A549 (cell line): ENCODE measurements around the gene PLBD2.

Experiments
- CHD4 ChIP-seq: fragments of 200-600 bp; sonication (generic); IDR thresholded peaks from 2 replicates; pipeline ENCODE4 v1.6.1; 2016; ENCODE audit warnings: antibody characterized with exemption, mild to moderate bottlenecking, borderline replicate concordance
- EHMT2 ChIP-seq: fragments of 200-600 bp; sonication (generic); IDR thresholded peaks from 2 replicates; pipeline ENCODE4 v1.6.1; 2016; ENCODE audit warnings: antibody characterized with exemption, low read depth, mild to moderate bottlenecking, moderate library complexity
- EP300 ChIP-seq, 2 experiments: fragments of >200 bp; sonication (Bioruptor Twin); formaldehyde crosslinking; IDR thresholded peaks; 2 replicates in 1 of 2; 3 replicates in 1 of 2; pipeline ENCODE4 v1.6.1; 2016 to 2017
- GATA3 ChIP-seq: IDR thresholded peaks from 2 replicates; pipeline ENCODE4 v1.6.1; 2012; ENCODE audit warnings: borderline replicate concordance
- HDAC2 ChIP-seq: fragments of 200-600 bp; sonication (generic); IDR thresholded peaks from 2 replicates; pipeline ENCODE4 v1.6.1; 2016
- MAFK ChIP-seq: fragments of 450-650 bp; IDR thresholded peaks from 2 replicates; pipeline ENCODE4 v1.6.1; 2014; ENCODE audit not compliant: partially characterized antibody
- POLR2A ChIP-seq: IDR thresholded peaks from 2 replicates; pipeline ENCODE4 v1.6.1; 2012; ENCODE audit warnings: mild to moderate bottlenecking, low read length
- RAD21 ChIP-seq, 2 experiments: fragments of >200 bp in 1 of 2; sonication (Bioruptor Twin) in 1 of 2; formaldehyde crosslinking in 1 of 2; IDR thresholded peaks in 1 of 2; conservative IDR thresholded peaks in 1 of 2; 2 replicates in 1 of 2; 3 replicates in 1 of 2; pipeline ENCODE4 v1.6.1; 2012 to 2018; ENCODE audit warnings: inconsistent platforms in 1 of 2
- RCOR1 ChIP-seq: fragments of 150-350 bp; IDR thresholded peaks from 2 replicates; pipeline ENCODE4 v1.6.1; 2014; ENCODE audit warnings: antibody characterized with exemption, low read length, low read depth
- SMC3 ChIP-seq: fragments of >200 bp; sonication (Bioruptor Twin); formaldehyde crosslinking; IDR thresholded peaks from 3 replicates; pipeline ENCODE4 v1.6.1; 2018; ENCODE audit warnings: inconsistent platforms
- ZC3H11A ChIP-seq: fragments of 450-650 bp; IDR thresholded peaks from 2 replicates; pipeline ENCODE4 v1.6.1; 2014; ENCODE audit warnings: antibody characterized with exemption, mild to moderate bottlenecking
- ZNF302 ChIP-seq: fragments of 250-450 bp; sonication (Bioruptor Pico); IDR thresholded peaks from 2 replicates; pipeline ENCODE4 v1.9.0; 2021; ENCODE audit warnings: inconsistent platforms, mild to moderate bottlenecking, moderate library complexity
- TF ChIP-seq, protein P1 (sequence below): fragments of >200 bp; sonication (Bioruptor Twin); formaldehyde crosslinking; IDR thresholded peaks from 3 replicates; pipeline ENCODE4 v1.5.1; 2016
- TF ChIP-seq, protein P2 (sequence below): fragments of 450-650 bp; IDR thresholded peaks from 2 replicates; pipeline ENCODE4 v1.6.1; 2014; ENCODE audit warnings: antibody characterized with exemption

DNA sequence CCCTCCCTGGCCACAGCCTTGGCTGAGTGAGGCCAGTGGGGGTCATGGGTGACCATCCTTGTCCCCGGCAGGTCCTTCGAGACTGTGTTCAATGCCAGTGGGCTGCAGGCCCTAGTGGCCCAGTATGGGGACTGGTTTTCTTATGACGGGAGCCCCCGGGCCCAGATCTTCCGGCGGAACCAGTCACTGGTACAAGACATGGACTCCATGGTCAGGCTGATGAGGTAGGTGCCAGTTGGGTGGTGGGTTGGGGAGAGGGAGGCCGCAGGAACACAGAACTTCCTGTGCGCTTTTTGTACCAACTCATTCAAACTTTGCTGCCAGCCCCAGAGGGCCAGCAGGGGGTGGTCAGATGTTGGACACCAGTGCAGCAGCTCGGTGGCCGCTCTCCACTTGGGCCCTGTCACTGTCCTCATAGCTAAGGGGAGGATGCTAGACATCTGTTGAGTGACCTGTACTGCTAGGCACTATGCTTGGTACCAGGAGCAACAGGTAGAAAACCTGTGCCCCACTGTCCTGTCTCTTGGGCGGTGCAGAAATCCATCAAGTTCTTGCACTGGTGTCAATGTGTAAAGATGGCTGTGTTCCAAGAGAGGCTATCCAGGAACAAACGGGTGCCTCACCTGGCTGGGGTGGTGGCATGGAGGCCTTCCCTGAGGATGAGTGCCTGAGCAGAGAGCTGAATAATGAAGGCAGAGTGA lies 28.6 kb downstream of the PLBD2 start:
- TF ChIP-seq RCOR1 (no peak), GATA3 (no peak), EHMT2 (no peak), MAFK (no peak), ZNF302 (no peak), CHD4 (no peak), RAD21 (conservative IDR thresholded peaks at IDR 0.05 in 1 of 2, IDR thresholded peaks at IDR 0.05 in 1 of 2) (no peak), HDAC2 (no peak), SMC3 (no peak), ZC3H11A (no peak), EP300 (IDR thresholded peaks at IDR 0.05) (no peak), POLR2A (no peak)
- TF ChIP-seq, protein P1, sequence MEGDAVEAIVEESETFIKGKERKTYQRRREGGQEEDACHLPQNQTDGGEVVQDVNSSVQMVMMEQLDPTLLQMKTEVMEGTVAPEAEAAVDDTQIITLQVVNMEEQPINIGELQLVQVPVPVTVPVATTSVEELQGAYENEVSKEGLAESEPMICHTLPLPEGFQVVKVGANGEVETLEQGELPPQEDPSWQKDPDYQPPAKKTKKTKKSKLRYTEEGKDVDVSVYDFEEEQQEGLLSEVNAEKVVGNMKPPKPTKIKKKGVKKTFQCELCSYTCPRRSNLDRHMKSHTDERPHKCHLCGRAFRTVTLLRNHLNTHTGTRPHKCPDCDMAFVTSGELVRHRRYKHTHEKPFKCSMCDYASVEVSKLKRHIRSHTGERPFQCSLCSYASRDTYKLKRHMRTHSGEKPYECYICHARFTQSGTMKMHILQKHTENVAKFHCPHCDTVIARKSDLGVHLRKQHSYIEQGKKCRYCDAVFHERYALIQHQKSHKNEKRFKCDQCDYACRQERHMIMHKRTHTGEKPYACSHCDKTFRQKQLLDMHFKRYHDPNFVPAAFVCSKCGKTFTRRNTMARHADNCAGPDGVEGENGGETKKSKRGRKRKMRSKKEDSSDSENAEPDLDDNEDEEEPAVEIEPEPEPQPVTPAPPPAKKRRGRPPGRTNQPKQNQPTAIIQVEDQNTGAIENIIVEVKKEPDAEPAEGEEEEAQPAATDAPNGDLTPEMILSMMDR, result no peak
- TF ChIP-seq, protein P2, sequence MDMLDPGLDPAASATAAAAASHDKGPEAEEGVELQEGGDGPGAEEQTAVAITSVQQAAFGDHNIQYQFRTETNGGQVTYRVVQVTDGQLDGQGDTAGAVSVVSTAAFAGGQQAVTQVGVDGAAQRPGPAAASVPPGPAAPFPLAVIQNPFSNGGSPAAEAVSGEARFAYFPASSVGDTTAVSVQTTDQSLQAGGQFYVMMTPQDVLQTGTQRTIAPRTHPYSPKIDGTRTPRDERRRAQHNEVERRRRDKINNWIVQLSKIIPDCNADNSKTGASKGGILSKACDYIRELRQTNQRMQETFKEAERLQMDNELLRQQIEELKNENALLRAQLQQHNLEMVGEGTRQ, result no peak
